Stimulated activated CD8-positive, alpha-beta memory T cell treated with anti-CD3 and anti-CD28 coated beads, Interleukin-12 subunit alpha, Interleukin-12 subunit beta, amount 100 ng/mL, for 1 hour (primary cell): ENCODE measurements around the gene ESPN.

ENCODE experiments used
- DNase-seq: peaks from one replicate; pipeline ENCODE4 v3.0.0-alpha.2; 2020; ENCODE audit warnings: low read depth

The ESPN gene

GRCh38 chr1:6409733-6410132 is 14.8 kb upstream of the ESPN start:
- DNase-seq, result no peak

GRCh38 chr1:6410248-6410893 is 14.2 kb upstream of the ESPN start:
- no peak for DNase-seq

GRCh38 chr1:6412896-6413295 is 11.7 kb upstream of the ESPN start:
- DNase-seq, result no peak

- DNase-seq, result no peak
Observed at GRCh38 chr1:6414443-6414844, 10.1 kb upstream of the ESPN start.

DNA sequence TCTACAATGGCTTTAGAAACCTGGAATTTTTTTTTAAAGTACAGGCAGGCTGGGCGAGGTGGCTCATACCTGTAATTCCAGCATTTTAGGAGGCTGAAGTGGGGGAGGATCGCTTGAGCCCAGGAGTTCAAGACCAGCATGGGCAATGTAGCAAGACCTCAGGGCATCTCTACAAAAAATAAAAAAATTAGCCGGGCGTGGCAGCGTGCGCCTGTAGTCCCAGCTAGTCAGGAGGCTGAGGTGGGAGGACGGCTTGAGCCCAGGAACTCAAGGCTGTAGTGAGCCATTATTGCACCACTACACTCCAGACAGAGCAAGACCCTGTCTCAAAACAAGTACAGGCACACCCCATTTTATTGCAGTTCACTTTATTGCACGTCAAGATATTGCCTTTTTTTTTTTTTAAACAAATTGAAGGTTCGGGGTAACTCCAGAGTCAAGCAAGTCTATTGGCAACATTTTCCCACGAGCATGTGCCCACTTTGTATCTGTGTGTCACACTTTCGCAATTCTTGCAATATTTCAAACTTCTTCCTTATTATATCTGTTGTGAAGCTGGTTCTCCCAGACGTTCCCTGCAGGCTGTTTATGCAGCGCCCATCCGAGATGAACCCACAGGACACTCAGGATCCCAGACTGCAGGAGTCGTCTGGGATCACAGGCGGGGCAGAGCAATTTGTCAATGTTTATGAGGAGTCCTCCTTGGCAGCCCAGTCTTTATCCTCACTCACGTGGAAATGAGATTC is 9.5 kb upstream of the ESPN start:
- no peak for DNase-seq

- DNase-seq, result no peak
Observed at GRCh38 chr1:6416295-6416656, 8.3 kb upstream of the ESPN start.

DNA sequence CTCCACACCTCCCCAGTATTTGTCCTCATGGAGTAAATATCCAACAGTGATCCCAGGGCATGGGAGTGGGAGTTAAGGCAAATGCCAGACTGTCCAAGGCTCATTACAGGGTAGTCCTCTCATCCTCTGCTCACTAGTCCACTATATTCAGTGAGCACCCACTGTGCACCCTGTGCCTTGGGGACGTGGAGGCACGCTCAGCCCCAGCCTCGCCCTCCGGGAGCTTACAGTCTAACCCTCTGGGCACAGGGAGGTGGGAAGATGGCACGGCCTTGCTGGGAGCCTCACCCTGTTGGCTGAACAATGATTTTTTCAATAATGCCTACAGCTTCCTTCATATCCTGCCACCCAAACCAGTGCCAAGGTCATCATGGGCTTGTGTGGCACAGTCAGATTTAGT is 7.7 kb upstream of the ESPN start:
- DNase-seq, result no peak

DNA sequence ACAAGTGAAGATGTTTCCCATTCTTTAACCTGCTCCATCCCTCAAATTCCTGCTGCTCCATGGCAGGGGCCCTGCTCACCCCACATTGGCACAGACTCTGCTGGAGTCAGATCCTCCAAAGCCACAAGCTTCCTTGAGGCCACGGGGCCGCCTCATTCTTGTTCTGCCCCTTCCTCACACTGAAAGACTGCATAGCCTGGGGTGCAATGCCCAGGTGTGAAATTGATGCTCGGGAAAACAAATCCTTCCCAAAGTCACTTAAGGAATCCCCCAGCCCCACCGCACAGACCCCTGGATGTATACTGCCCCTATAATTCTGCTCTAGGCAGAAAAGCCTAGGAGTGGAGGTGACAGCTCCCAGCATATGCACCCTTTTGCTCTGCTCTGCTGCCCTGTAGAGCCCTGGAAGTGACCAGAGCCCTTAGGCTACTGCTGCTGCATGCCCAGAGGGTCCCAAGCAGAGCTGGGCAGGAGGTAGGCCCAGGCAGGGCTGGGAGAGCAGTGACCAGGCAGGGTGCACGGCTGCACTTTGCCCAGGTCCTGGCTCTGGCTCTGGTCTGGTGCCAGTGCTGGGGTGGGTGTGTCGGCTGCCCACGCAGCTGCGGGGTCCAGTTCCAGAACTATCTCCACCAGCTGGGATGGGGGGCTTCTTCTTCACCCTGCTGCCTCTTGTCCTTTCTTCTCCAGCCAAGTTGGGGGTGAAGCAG is 6.5 kb upstream of the ESPN start:
- no peak for DNase-seq

- no peak for DNase-seq
Observed at GRCh38 chr1:6418668-6419396, 5.7 kb upstream of the ESPN start.

DNA sequence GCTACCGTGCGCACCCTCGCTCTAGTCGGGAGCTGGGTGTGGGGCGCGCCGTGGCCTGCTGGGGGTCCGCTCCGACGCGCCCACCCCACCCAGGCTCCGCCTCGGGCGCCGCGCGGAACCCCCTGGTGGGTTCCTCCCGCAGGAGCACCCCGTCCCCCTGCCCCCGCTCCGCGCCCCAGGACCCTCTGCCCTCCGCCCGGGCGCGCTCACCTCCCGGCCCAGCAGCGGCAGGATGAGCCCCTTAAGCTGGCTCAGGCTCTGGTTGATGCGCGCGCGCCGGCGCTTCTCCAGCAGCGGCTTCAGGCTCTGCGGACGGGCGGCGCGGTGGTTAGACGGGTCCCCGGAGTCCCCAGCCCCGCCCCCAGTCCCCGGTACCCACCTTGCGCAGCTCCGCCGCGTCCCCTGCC is 5.2 kb upstream of the ESPN start:
- DNase-seq, result no peak

- DNase-seq, result no peak
Observed at GRCh38 chr1:6419804-6420453, 4.6 kb upstream of the ESPN start, which contains the start of gene HES2. TSS of gene HES2 (minus strand) at chr1:6419919. CDS start at chr1:6419820, 99 bp downstream.

DNA sequence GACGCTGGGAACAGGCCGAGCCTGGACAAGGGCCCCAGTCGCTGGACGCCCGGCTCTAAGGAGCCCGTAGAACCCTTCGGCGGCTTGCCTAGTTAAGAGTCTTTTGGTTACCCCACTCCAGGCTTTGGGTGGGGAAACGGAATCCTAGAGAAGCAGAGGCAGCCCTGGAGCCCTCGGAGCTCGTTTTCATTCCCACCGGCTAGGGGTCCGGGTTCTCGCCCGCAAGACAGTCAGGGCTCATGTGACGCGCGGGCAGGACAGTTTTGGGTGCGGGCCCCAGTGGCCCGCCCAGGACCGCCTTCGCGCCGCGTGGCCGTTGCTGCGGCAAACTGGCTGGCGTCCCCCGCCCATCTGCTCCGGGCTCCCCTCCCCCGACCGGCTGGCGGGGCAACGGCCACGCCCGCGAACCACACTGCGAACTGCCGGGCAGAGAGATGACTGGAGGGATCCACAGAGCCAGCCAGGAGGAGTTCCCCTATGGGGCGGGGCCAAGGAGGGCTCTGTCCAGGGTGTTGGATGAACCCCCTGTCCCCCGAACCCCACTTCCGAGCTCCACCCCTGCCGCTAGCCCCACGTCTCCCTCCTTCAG is 4.0 kb upstream of the ESPN start:
- no peak for DNase-seq

- DNase-seq, result no peak
Observed at GRCh38 chr1:6421266-6421665, 3.3 kb upstream of the ESPN start.

GRCh38 chr1:6423321-6423999 is 1.1 kb upstream of the ESPN start:
- DNase-seq, result peak; percentile 48

GRCh38 chr1:6424000-6424565 is 493 bp upstream of the ESPN start:
- no peak for DNase-seq

GRCh38 chr1:6425658-6426057 is 1.1 kb downstream of the ESPN start:
- no peak for DNase-seq

- no peak for DNase-seq
Observed at GRCh38 chr1:6426277-6426971, 1.8 kb downstream of the ESPN start.

GRCh38 chr1:6426972-6427350 is 2.4 kb downstream of the ESPN start:
- DNase-seq, result no peak

DNA sequence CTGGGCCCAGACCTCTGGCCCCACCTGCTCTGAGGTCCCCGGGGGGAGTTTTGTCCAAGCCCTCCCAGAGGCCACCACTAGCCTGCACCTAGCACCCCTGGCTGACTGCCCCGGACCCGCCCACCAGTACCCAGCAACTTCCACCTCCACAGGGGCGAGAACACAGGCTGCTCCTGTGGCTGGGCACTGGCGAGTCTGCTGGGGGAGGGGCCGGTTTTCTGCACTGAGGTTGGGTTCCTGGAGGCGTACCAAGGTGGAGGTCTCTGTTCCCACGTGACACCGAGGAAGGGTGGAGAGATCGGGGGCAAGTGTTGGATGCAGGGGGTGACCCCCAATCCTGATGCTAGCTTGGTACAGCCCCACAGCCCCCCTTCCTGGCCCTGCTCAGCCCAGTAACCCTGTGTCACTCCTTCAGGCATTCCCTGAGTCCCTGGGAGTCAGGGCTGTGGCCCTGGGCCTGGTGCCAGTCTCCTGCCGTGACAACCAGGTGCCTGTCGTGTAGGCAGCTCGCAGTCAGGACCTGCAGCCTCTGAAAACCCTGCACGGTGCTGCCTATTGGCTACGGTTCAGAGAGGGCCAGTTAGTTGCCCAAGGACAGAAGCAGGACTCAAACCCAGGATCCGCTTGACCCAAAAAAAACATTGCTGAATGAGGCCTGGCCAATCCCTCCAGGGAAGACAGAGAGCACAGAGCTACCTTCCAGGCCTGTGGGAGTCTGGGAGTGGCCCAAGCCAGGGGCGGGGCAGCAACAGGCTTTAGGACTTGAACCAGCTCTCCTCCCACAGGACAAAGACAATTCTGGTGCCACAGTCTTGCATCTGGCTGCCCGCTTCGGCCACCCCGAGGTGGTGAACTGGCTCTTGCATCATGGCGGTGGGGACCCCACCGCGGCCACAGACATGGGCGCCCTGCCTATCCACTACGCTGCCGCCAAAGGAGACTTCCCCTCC is 3.1 kb downstream of the ESPN start:
- no peak for DNase-seq
